ENCODE results near the gene CYCS.
"Not testable (repeated sequence)": the region's sequence is repeated elsewhere in the genome, so short reads cannot be mapped to it uniquely, and the experiment has no call there.

Gene CYCS

GRCh38 chr7:25143763-25144162 lies 18.7 kb upstream of the CYCS start:
- no peak for TF ChIP-seq JUND (IDR thresholded peaks at IDR 0.05; ENCODE audit: low read depth)
- in situ Hi-C loops (cut with HindIII; ENCODE audit: low pct_unique_long_range_greater_than_20kb, low sequenced_read_pairs), result no loop called here
- DNase-seq (ENCODE audit: low read depth in 1 of 2, low spot score in 1 of 2), result no peak

- DNase-seq (ENCODE audit: low read depth in 1 of 2, low spot score in 1 of 2), result no peak
- no peak for TF ChIP-seq JUND (IDR thresholded peaks at IDR 0.05; ENCODE audit: low read depth)
- in situ Hi-C loops (cut with HindIII; ENCODE audit: low pct_unique_long_range_greater_than_20kb, low sequenced_read_pairs), result no loop called here
Observed at GRCh38 chr7:25139536-25139935, 14.5 kb upstream of the CYCS start.

GRCh38 chr7:25134358-25135010 lies 9.4 kb upstream of the CYCS start:
- in situ Hi-C loops (cut with HindIII; ENCODE audit: low pct_unique_long_range_greater_than_20kb, low sequenced_read_pairs), result no loop called here

GRCh38 chr7:25132430-25132829 lies 7.4 kb upstream of the CYCS start:
- in situ Hi-C loops (cut with HindIII; ENCODE audit: low pct_unique_long_range_greater_than_20kb, low sequenced_read_pairs), result no loop called here
- no peak for TF ChIP-seq JUND (IDR thresholded peaks at IDR 0.05; ENCODE audit: low read depth)
- DNase-seq (ENCODE audit: low read depth in 1 of 2, low spot score in 1 of 2), result no peak

More at GRCh38 chr7:25134358-25135010, 9.4 kb upstream of the CYCS start:
- DNase-seq (ENCODE audit: low read depth in 1 of 2, low spot score in 1 of 2), result no peak
- TF ChIP-seq JUND (IDR thresholded peaks at IDR 0.05; ENCODE audit: low read depth), result no peak

GRCh38 chr7:25126751-25127150 lies 1.7 kb upstream of the CYCS start:
- in situ Hi-C loops (cut with HindIII; ENCODE audit: low pct_unique_long_range_greater_than_20kb, low sequenced_read_pairs), result no loop called here
- DNase-seq (ENCODE audit: low read depth in 1 of 2, low spot score in 1 of 2), result no peak
- no peak for TF ChIP-seq JUND (IDR thresholded peaks at IDR 0.05; ENCODE audit: low read depth)

- DNase-seq (ENCODE audit: low read depth in 1 of 2, low spot score in 1 of 2), result peak in 1 of 2 experiments; percentile 18
- in situ Hi-C loops (cut with HindIII; ENCODE audit: low pct_unique_long_range_greater_than_20kb, low sequenced_read_pairs), result no loop called here
- TF ChIP-seq JUND (IDR thresholded peaks at IDR 0.05; ENCODE audit: low read depth), result no peak
Observed at GRCh38 chr7:25124465-25125136, 459 bp downstream of the CYCS start.

- no peak for DNase-seq (ENCODE audit: low read depth in 1 of 2, low spot score in 1 of 2)
- TF ChIP-seq JUND (IDR thresholded peaks at IDR 0.05; ENCODE audit: low read depth), result no peak
- in situ Hi-C loops (cut with HindIII; ENCODE audit: low pct_unique_long_range_greater_than_20kb, low sequenced_read_pairs), result no loop called here
Observed at GRCh38 chr7:25122373-25122772, 2.7 kb downstream of the CYCS start.

GRCh38 chr7:25121599-25121998 lies 3.5 kb downstream of the CYCS start:
- TF ChIP-seq JUND (IDR thresholded peaks at IDR 0.05; ENCODE audit: low read depth), result no peak
- DNase-seq (ENCODE audit: low read depth in 1 of 2, low spot score in 1 of 2), result no peak
- in situ Hi-C loops (cut with HindIII; ENCODE audit: low pct_unique_long_range_greater_than_20kb, low sequenced_read_pairs), result no loop called here

GRCh38 chr7:25119102-25119501 lies 6.0 kb downstream of the CYCS start:
- in situ Hi-C loops (cut with HindIII; ENCODE audit: low pct_unique_long_range_greater_than_20kb, low sequenced_read_pairs), result no loop called here
- no peak for DNase-seq (ENCODE audit: low read depth in 1 of 2, low spot score in 1 of 2)
- no peak for TF ChIP-seq JUND (IDR thresholded peaks at IDR 0.05; ENCODE audit: low read depth)

GRCh38 chr7:25118048-25118753 lies 6.9 kb downstream of the CYCS start:
- no peak for DNase-seq (ENCODE audit: low read depth in 1 of 2, low spot score in 1 of 2)
- in situ Hi-C loops (cut with HindIII; ENCODE audit: low pct_unique_long_range_greater_than_20kb, low sequenced_read_pairs), result no loop called here
- no peak for TF ChIP-seq JUND (IDR thresholded peaks at IDR 0.05; ENCODE audit: low read depth)

GRCh38 chr7:25117226-25118047 lies 7.6 kb downstream of the CYCS start:
- in situ Hi-C loops (cut with HindIII; ENCODE audit: low pct_unique_long_range_greater_than_20kb, low sequenced_read_pairs), result no loop called here
- no peak for DNase-seq (ENCODE audit: low read depth in 1 of 2, low spot score in 1 of 2)
- no peak for TF ChIP-seq JUND (IDR thresholded peaks at IDR 0.05; ENCODE audit: low read depth)

GRCh38 chr7:25116621-25117020 lies 8.4 kb downstream of the CYCS start:
- no peak for TF ChIP-seq JUND (IDR thresholded peaks at IDR 0.05; ENCODE audit: low read depth)
- peak in 1 of 2 experiments; percentile 19 for DNase-seq (ENCODE audit: low read depth in 1 of 2, low spot score in 1 of 2)
- in situ Hi-C loops (cut with HindIII; ENCODE audit: low pct_unique_long_range_greater_than_20kb, low sequenced_read_pairs), result no loop called here

GRCh38 chr7:25110514-25110913 lies 14.5 kb downstream of the CYCS start:
- in situ Hi-C loops (cut with HindIII; ENCODE audit: low pct_unique_long_range_greater_than_20kb, low sequenced_read_pairs); DNase-seq (ENCODE audit: low read depth in 1 of 2, low spot score in 1 of 2): not testable (repeated sequence)
